ENCODE measurements around the gene ZNF214. TPM values are rescaled to one million over a fixed set of nuclear protein-coding genes. Genes with fewer than 3 reads are reported as not detected.

The ZNF214 gene
- 6.7 and 6.8 TPM in 2 replicates for total RNA-seq

GRCh38 chr11:7020183-7020917, at the start of gene ZNF214, which contains the start of gene NLRP14:
TSS of gene ZNF214 (minus strand) at chr11:7020346. CDS start at chr11:7002835, 17,511 bp downstream.
TSS of gene NLRP14 (plus strand) at chr11:7020479. CDS start at chr11:7038587, 18,108 bp downstream.

Other genes with a start within 250 kb of the ZNF214 start
- gene OR2AG2, start 248.4 kb downstream of the ZNF214 start, total RNA-seq: under 0.01 TPM in 2 replicates
- gene OR2AG1, start 237.3 kb downstream of the ZNF214 start, total RNA-seq: not detected in 2 replicates
- 0.14 and 0.37 TPM in 2 replicates for gene OR6A2, start 220.7 kb downstream of the ZNF214 start, total RNA-seq
- not detected in 2 replicates for gene OR10A5, start 174.7 kb downstream of the ZNF214 start, total RNA-seq
- gene OR10A2, start 157.3 kb downstream of the ZNF214 start, total RNA-seq: not detected in 2 replicates
- not detected in 2 replicates for gene OR10A4, start 143.7 kb downstream of the ZNF214 start, total RNA-seq
- 0.14 and 0.18 TPM in 2 replicates for gene OR2D2, start 127.8 kb downstream of the ZNF214 start, total RNA-seq
- not detected in 2 replicates for gene OR2D3, start 99.3 kb downstream of the ZNF214 start, total RNA-seq
- 3.1 and 4.3 TPM in 2 replicates for gene ZNF215, start 93.9 kb downstream of the ZNF214 start, total RNA-seq
- gene NLRP14, start 133 bp upstream of the ZNF214 start, total RNA-seq: 0.09 and 0.14 TPM in 2 replicates
- not detected in 2 replicates for gene RBMXL2, start 68.7 kb upstream of the ZNF214 start, total RNA-seq
- gene SYT9, start 231.6 kb upstream of the ZNF214 start, total RNA-seq: not detected in 2 replicates

All from smooth muscle cell of bladder (primary cell).